ENCODE data around the gene PTGDR2. TPM values are rescaled to one million over a fixed set of nuclear protein-coding genes. Genes with fewer than 3 reads are reported as not detected.

PTGDR2 gene
- total and polyA plus RNA-seq, 2 donors (not counting 1 experiment from before 2014, with no cell fraction given), result 0.33 to 2.4 TPM

DNA sequence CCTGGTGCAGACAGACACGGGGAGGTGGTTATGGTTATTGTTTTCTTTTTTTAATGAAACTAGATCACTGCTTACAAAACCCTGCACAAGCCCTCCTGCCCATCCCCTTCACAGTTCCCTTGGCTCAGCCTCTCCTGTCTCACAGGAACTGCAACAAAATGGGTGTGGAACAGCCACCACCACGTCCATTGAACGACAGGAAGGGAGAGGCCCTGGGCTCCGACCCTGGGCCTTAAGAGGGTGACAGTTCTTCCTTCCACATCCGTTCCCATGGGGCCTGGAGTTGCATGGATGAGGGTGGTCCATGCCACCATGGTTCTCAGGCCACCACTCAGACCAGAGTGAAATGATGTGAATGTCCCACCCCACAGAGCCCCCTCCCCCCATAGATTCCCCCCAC, 34.9 kb upstream of the PTGDR2 start:
- no peak for DNase-seq (ENCODE audit: low read depth in 2 of 2)
- no peak overlapping the region for H3K4me3 ChIP-seq (replicated peaks in 1 of 4; ENCODE audit: control extremely low read depth in 1 of 4, insufficient read depth in 1 of 4, low read depth in 3 of 4, low read length in 4 of 4)
- H4K20me1 ChIP-seq (ENCODE audit: control insufficient read depth, extremely low read depth, insufficient read depth, low read length), result no peaks in the 10 kb centered on the region
- no peaks in the 10 kb centered on the region for H3K4me1 ChIP-seq (ENCODE audit: control insufficient read depth, extremely low read depth, insufficient read depth, low read length)
- no peaks in the 10 kb centered on the region for H3K27me3 ChIP-seq (ENCODE audit: control insufficient read depth, insufficient read depth, low read length)
- no peak overlapping the region for H3K4me2 ChIP-seq (ENCODE audit: extremely low read depth, insufficient read depth, low read length)
- peaks cover 5% of the 10 kb centered on the region for H3K36me3 ChIP-seq (ENCODE audit: control insufficient read depth, insufficient read depth, low read length)
- no peak overlapping the region for H3K27ac ChIP-seq (ENCODE audit: insufficient read depth, low read length)
- no peaks in the 10 kb centered on the region for H3K9me3 ChIP-seq (ENCODE audit: control insufficient read depth, insufficient read depth, low read depth, low read length)
- H3K79me2 ChIP-seq (ENCODE audit: control insufficient read depth, insufficient read depth, low read length), result no peaks in the 10 kb centered on the region
- H3K9ac ChIP-seq (ENCODE audit: insufficient read depth, low read length), result no peak overlapping the region
- TF ChIP-seq CTCF (conservative IDR thresholded peaks at IDR 0.05 in 1 of 2, IDR thresholded peaks at IDR 0.05 in 1 of 2; ENCODE audit: low read depth in 1 of 2, low read length in 2 of 2), result no peak
- no peak for TF ChIP-seq EZH2 (IDR thresholded peaks at IDR 0.05; ENCODE audit: low read length, missing control alignments)
- H2AFZ ChIP-seq (ENCODE audit: low read length), result no peak overlapping the region

GRCh38 chr11:60889869-60890311, 34.1 kb upstream of the PTGDR2 start:
- no peaks in the 10 kb centered on the region for H4K20me1 ChIP-seq (ENCODE audit: control insufficient read depth, extremely low read depth, insufficient read depth, low read length)
- no peak overlapping the region for H3K9ac ChIP-seq (ENCODE audit: insufficient read depth, low read length)
- H3K4me1 ChIP-seq (ENCODE audit: control insufficient read depth, extremely low read depth, insufficient read depth, low read length), result no peaks in the 10 kb centered on the region
- H3K79me2 ChIP-seq (ENCODE audit: control insufficient read depth, insufficient read depth, low read length), result no peaks in the 10 kb centered on the region
- no peak overlapping the region for H3K4me2 ChIP-seq (ENCODE audit: extremely low read depth, insufficient read depth, low read length)
- H3K4me3 ChIP-seq (replicated peaks in 1 of 4; ENCODE audit: control extremely low read depth in 1 of 4, insufficient read depth in 1 of 4, low read depth in 3 of 4, low read length in 4 of 4), result no peak overlapping the region
- no peak overlapping the region for H2AFZ ChIP-seq (ENCODE audit: low read length)
- TF ChIP-seq EZH2 (IDR thresholded peaks at IDR 0.05; ENCODE audit: low read length, missing control alignments) (no peak), CTCF (conservative IDR thresholded peaks at IDR 0.05 in 1 of 2, IDR thresholded peaks at IDR 0.05 in 1 of 2; ENCODE audit: low read depth in 1 of 2, low read length in 2 of 2) (no peak)
- H3K27me3 ChIP-seq (ENCODE audit: control insufficient read depth, insufficient read depth, low read length), result no peaks in the 10 kb centered on the region
- DNase-seq (ENCODE audit: low read depth in 2 of 2), result no peak
- peaks cover 5% of the 10 kb centered on the region for H3K36me3 ChIP-seq (ENCODE audit: control insufficient read depth, insufficient read depth, low read length)
- no peaks in the 10 kb centered on the region for H3K9me3 ChIP-seq (ENCODE audit: control insufficient read depth, insufficient read depth, low read depth, low read length)
- no peak overlapping the region for H3K27ac ChIP-seq (ENCODE audit: insufficient read depth, low read length)

GRCh38 chr11:60887556-60887955, 31.8 kb upstream of the PTGDR2 start:
- peaks cover 3% of the 10 kb centered on the region for H3K36me3 ChIP-seq (ENCODE audit: control insufficient read depth, insufficient read depth, low read length)
- no peaks in the 10 kb centered on the region for H3K27me3 ChIP-seq (ENCODE audit: control insufficient read depth, insufficient read depth, low read length)
- H3K4me1 ChIP-seq (ENCODE audit: control insufficient read depth, extremely low read depth, insufficient read depth, low read length), result no peaks in the 10 kb centered on the region
- no peak overlapping the region for H3K27ac ChIP-seq (ENCODE audit: insufficient read depth, low read length)
- no peak overlapping the region for H2AFZ ChIP-seq (ENCODE audit: low read length)
- no peak overlapping the region for H3K9ac ChIP-seq (ENCODE audit: insufficient read depth, low read length)
- TF ChIP-seq EZH2 (IDR thresholded peaks at IDR 0.05; ENCODE audit: low read length, missing control alignments) (no peak), CTCF (conservative IDR thresholded peaks at IDR 0.05 in 1 of 2, IDR thresholded peaks at IDR 0.05 in 1 of 2; ENCODE audit: low read depth in 1 of 2, low read length in 2 of 2) (peak; percentile 67 to 73)
- no peaks in the 10 kb centered on the region for H4K20me1 ChIP-seq (ENCODE audit: control insufficient read depth, extremely low read depth, insufficient read depth, low read length)
- peak; percentile 27 to 58 for DNase-seq (ENCODE audit: low read depth in 2 of 2)
- no peak overlapping the region for H3K4me3 ChIP-seq (replicated peaks in 1 of 4; ENCODE audit: control extremely low read depth in 1 of 4, insufficient read depth in 1 of 4, low read depth in 3 of 4, low read length in 4 of 4)
- H3K4me2 ChIP-seq (ENCODE audit: extremely low read depth, insufficient read depth, low read length), result no peak overlapping the region
- no peaks in the 10 kb centered on the region for H3K79me2 ChIP-seq (ENCODE audit: control insufficient read depth, insufficient read depth, low read length)
- no peaks in the 10 kb centered on the region for H3K9me3 ChIP-seq (ENCODE audit: control insufficient read depth, insufficient read depth, low read depth, low read length)

Data from fibroblast of lung (primary cell).